GM12891 (cell line): ENCODE measurements around the gene CSNK1G1.
"Not testable (repeated sequence)": the region's sequence is repeated elsewhere in the genome, so short reads cannot be mapped to it uniquely, and the experiment has no call there.

Experiments used
- DNase-seq: peaks from one replicate; pipeline ENCODE4 v3.0.0; 2011; ENCODE audit warnings: low spot score; ENCODE audit not compliant: insufficient read length
- FAIRE-seq: peaks from 2 replicates; lab custom pipeline; 2011; peaks lifted over from hg19 to GRCh38; lab: Jason Lieb, UNC
- PAX5 ChIP-seq: IDR thresholded peaks from 2 replicates; pipeline ENCODE4 v1.6.1; 2011; ENCODE audit warnings: low read length, moderate library complexity, mild to moderate bottlenecking; ENCODE audit not compliant: insufficient read depth, severe bottlenecking
- POLR2A ChIP-seq: IDR thresholded peaks from 2 replicates; pipeline ENCODE4 v1.6.1; 2011; ENCODE audit warnings: low read depth, low read length, control low read depth
- POLR2AphosphoS5 ChIP-seq: IDR thresholded peaks from 2 replicates; pipeline ENCODE4 v1.6.1; 2011; ENCODE audit warnings: low read depth, low read length, control low read depth
- POU2F2 ChIP-seq: IDR thresholded peaks from 2 replicates; pipeline ENCODE4 v1.6.1; 2011; ENCODE audit warnings: low read depth, mild to moderate bottlenecking, control low read depth, low read length, moderate library complexity
- SPI1 ChIP-seq: IDR thresholded peaks from 2 replicates; pipeline ENCODE4 v1.6.1; 2011; ENCODE audit warnings: low read depth, low read length, control low read depth
- TAF1 ChIP-seq: IDR thresholded peaks from 2 replicates; pipeline ENCODE4 v1.6.1; 2011; ENCODE audit warnings: low read depth, low read length, control low read depth

CSNK1G1 gene

DNA sequence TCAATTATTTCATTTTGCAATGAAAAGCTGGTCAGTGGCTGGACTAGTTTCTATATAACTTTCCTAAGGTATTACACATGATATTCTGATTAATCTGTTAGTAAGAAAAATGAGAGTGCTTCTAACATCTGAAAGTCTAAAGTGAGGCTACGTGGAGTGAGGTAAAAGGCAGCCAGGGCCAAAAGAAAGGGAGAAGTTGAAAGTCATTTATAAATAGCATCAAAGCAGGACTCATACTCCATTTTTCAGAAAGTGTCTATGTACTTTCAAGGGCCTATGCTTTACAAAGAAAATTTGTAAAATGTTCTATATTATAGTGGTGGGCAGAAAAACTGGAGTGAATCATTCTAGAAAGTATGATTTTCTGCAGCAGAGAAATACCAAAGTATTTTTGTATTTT lies 80.0 kb downstream of the CSNK1G1 start:
- DNase-seq (no peak), FAIRE-seq (no peak)
- TF ChIP-seq PAX5 (no peak), POLR2AphosphoS5 (no peak), POU2F2 (no peak), SPI1 (no peak), POLR2A (no peak), TAF1 (no peak)

DNA sequence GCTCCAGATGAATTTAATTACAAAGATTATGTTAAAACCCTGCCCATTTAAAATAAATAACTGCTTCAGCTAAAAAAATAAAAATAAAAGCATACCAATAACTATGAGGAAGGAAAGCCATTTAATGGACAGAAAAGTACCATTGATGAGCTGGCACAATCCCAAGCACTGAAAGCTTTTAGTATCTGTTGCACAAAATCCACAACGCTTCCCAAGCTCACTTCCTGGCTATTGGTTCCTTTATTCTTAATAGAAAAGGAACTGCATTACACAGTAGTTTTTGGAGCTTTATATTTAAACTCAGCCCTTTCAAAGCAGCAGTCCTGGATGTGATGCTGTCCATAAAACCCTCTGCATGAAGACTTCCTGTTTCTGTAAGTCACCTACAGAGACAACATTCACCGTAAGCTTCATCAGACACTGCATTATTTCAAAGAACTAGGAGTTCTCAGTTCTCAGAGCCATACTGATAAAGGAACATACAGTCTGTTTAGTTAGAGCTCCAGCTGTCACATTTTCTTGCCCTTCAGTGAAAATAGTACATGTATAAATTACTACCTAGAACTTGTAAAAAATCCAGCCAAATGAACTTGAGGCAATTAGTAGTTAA lies 81.5 kb downstream of the CSNK1G1 start:
- FAIRE-seq (no peak), DNase-seq (no peak)
- no peak for TF ChIP-seq POLR2A
- TF ChIP-seq SPI1, result peak; percentile 83

DNA sequence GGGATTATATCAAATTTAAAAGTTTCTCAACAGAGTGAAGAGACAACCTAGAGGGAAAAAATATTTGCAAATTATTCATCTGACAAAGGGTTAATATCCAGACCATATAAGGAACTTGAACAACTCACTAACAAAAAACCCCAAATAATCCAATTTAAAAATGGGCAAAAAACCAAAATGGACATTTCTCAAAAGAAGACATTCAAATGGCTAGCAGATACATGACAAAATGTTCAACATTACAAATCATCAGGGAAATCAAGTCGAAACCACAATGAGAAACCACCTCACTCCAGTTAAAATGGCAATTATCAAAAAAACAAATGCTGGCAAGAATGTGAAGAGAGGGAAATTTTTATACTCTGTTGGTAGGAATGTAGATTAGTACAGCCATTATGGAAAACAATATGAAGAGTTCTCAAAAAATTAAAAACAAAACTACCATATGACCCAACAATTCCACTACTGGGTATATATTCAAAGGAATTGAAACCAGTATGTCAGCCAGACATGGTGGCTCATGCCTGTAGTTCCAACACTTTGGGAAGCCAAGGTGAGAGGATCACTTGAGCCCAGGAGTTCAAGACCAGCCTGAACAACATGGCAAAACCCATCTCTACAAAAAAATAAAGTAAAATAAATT lies 88.5 kb downstream of the CSNK1G1 start:
- DNase-seq (no peak), FAIRE-seq (no peak)
- TF ChIP-seq SPI1 (no peak), POU2F2 (no peak), POLR2AphosphoS5 (no peak), TAF1 (no peak), POLR2A (no peak), PAX5 (no peak)

DNA sequence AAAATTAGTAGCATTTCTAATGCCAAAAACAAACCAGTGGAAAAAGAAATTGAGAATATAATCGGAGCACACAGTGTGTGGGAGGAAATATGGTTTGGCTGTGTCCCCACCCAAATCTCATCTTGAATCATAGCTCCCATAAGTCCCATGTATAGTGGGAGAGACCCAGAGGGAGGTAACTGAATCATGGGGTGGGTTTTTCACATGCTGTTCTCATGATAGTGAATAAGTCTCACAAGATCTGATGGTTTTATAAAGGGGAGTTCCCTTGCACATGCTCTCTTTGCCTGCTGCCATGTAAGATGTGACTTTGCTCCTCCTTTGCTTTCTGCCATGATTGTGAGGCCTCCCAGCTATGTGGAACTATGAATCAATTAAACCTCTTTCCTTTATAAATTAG lies 90.8 kb downstream of the CSNK1G1 start:
- DNase-seq, FAIRE-seq: not testable (repeated sequence)

DNA sequence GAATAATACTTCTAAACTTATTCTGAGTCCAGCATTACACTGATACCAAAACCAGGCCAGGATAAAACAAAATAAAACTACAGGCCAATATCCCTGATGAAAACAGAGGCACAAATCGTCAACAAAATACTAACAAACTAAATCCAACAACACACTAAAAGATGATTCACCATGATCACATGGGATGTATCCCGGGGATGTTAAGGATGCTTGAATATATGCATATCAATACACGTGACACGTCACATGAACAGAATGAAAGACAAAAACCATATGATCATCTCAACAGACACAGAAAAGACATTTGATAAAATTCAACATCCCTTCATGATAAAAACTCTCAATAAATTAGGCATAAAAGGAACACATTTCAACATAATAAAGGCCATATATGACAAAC lies 91.5 kb downstream of the CSNK1G1 start:
- TF ChIP-seq POU2F2 (no peak), PAX5 (no peak), POLR2AphosphoS5 (no peak), POLR2A (no peak), SPI1 (no peak), TAF1 (no peak)
- FAIRE-seq (no peak), DNase-seq (no peak)

DNA sequence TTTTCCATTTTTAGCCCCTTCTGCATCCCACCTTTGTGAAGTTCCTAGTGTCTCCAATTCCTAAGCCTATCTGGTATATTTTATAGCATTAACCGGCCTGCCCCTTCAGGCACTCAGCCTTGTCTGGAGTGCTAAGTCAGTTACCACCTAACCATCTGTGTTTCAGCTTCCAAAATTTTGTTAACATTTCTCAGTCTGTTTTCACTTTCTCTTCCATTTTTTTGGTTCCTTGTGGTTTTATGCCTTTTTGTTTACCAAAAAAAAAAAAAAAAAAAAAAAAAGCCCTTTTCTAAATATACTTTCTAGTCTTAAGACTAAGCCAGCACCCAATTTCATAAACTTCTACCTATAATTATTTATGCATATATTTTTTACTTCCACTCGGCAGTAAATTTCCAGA lies 92.4 kb downstream of the CSNK1G1 start:
- FAIRE-seq, result no peak
- TF ChIP-seq POU2F2, result no peak
- TF ChIP-seq PAX5, result no peak
- TF ChIP-seq TAF1, result no peak
- TF ChIP-seq POLR2A, result no peak
- TF ChIP-seq POLR2AphosphoS5, result no peak
- TF ChIP-seq SPI1, result no peak
- no peak for DNase-seq

DNA sequence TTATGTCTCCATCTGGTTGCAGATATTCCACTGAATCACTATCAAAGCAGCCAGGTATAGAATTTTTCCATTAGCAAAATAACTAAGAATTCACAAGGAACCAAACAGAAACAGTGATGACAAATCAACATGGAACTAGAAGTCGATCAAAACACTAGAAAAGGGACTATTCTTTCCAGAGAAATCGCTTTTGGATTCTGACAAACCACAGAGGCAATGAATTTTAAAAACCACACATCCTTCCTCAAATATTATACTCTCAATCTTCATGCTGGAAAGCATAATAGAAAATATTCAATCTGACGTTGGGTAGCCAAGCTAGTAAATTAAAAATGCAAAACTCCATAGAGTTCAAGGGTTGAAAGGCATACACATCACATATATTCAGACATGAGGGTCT lies 99.9 kb downstream of the CSNK1G1 start:
- DNase-seq, result no peak
- FAIRE-seq, result no peak
- TF ChIP-seq POLR2A, result no peak
- no peak for TF ChIP-seq TAF1
- TF ChIP-seq POLR2AphosphoS5, result no peak
- TF ChIP-seq POU2F2, result no peak
- no peak for TF ChIP-seq PAX5
- TF ChIP-seq SPI1, result no peak

DNA sequence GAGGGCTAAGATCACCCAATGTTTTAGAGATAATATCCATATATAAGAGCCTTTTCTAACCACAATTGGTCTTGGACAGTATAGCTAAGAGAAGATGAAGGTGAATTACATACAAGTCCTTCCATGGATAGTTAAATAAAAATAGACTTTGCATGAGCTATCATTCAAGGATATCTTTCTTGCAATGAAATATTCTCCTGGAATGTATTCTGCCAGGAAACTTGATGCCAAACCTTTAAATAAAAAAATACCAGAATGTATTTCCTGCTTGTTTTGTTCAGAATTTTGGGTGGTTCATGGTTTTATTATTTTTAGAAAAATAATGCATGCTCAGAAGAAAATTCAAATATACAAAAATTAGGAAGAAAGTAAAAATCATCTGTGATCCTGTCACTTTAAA lies 104.3 kb downstream of the CSNK1G1 start:
- TF ChIP-seq TAF1, result no peak
- no peak for TF ChIP-seq PAX5
- TF ChIP-seq POLR2A, result no peak
- no peak for TF ChIP-seq POU2F2
- no peak for TF ChIP-seq SPI1
- no peak for TF ChIP-seq POLR2AphosphoS5
- FAIRE-seq, result no peak
- DNase-seq, result no peak

DNA sequence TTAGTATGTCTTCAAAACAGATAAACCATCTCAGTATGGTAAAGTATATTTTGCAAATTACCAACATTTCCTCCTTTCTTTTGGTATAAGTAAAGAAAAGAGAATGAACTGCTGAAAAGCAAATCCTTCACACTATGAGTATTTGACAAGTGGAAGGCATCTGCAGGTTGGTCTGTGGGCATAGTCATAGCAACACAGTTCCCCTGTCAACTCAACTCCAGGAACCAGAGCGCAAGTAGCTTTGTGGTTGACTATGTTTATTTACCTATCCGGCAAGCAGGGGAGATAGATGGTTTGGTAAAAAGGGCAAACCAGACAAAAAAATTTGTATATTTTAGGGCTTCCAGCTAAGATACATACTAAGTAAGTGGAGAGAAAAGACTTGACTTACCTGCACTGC lies 104.9 kb downstream of the CSNK1G1 start:
- DNase-seq (no peak), FAIRE-seq (no peak)

DNA sequence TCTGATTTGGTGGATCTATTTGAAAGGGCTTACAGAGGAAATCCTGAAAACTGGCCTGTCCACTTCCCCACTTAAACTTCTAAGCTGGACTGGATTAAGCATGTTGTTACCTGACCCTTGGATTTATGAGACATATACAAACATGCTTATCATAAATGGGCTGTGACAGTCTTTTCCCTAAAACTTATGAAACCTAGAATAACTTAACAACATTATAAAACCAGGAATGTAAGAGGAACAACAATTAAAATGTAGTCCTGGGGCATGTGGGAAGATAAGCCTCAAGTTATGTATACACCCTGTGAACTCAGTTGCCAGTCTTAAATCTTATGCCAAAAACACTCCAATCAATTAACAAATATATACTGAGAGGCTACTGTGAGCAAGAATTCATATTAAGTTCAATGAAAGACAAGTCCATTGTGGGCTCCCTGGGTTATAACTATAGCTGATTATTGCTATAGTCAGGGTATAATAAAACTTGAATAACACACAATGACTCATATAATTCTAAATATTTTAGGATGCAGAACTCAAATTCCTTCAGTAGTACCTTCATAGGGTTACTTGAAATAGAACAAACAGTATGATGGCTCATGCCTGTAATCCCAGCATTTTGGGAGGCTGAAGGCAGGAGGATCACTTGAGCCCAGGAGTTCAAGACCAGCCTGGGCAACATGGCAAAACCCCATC lies 105.9 kb downstream of the CSNK1G1 start:
- TF ChIP-seq POLR2A (no peak), POLR2AphosphoS5 (no peak), PAX5 (no peak), POU2F2 (no peak), TAF1 (no peak), SPI1 (no peak)
- FAIRE-seq (no peak), DNase-seq (no peak)

More for the DNA sequence above, 104.9 kb downstream of the CSNK1G1 start:
- no peak for TF ChIP-seq TAF1
- TF ChIP-seq POLR2A, result no peak
- no peak for TF ChIP-seq POLR2AphosphoS5
- no peak for TF ChIP-seq POU2F2
- TF ChIP-seq SPI1, result no peak
- no peak for TF ChIP-seq PAX5
